Ramos (cell line): ENCODE results near the gene GLRB.
"Not testable (repeated sequence)": the region's sequence is repeated elsewhere in the genome, so short reads cannot be mapped to it uniquely, and the experiment has no call there.

Experiments used
- in situ Hi-C: fragments of 300-500 bp; cut with MboI; formaldehyde crosslinking; loops from one replicate; pipeline ENCODE4 v1.14.3; 2022; ENCODE audit warnings: low sequenced_read_pairs; ENCODE audit not compliant: unreplicated experiment

GLRB gene

GRCh38 chr4:157075811-157076577 lies at the start of gene GLRB:
GLRB (plus strand) TSS chr4:157076150; CDS start chr4:157078025, 1,875 bp downstream.
- in situ Hi-C loops = no loop called here

- in situ Hi-C loops = no loop called here
These were observed 40.5 kb upstream of the GLRB start for GRCh38 chr4:157035471-157035870.

GRCh38 chr4:157040405-157040804 lies 35.5 kb upstream of the GLRB start:
- in situ Hi-C loops = no loop called here

GRCh38 chr4:157043131-157043530 lies 32.8 kb upstream of the GLRB start:
- in situ Hi-C loops = no loop called here

GRCh38 chr4:157045507-157046127 lies 30.3 kb upstream of the GLRB start:
- in situ Hi-C loops = no loop called here

GRCh38 chr4:157048248-157048647 lies 27.7 kb upstream of the GLRB start:
- in situ Hi-C loops = no loop called here

GRCh38 chr4:157050561-157050960 lies 25.4 kb upstream of the GLRB start:
- in situ Hi-C loops = no loop called here

GRCh38 chr4:157052429-157053040 lies 23.4 kb upstream of the GLRB start:
- in situ Hi-C loops = no loop called here

- in situ Hi-C loops = no loop called here
These were observed 18.7 kb upstream of the GLRB start for GRCh38 chr4:157057218-157057617.

- in situ Hi-C loops = not testable (repeated sequence)
These were observed 17.1 kb upstream of the GLRB start for GRCh38 chr4:157058899-157059298.

- in situ Hi-C loops = no loop called here
These were observed 3.9 kb upstream of the GLRB start for GRCh38 chr4:157072002-157072401.

GRCh38 chr4:157075401-157075800 lies 549 bp upstream of the GLRB start:
- in situ Hi-C loops = no loop called here

GRCh38 chr4:157076578-157076947 lies 613 bp downstream of the GLRB start:
- in situ Hi-C loops = no loop called here

- in situ Hi-C loops = no loop called here
These were observed 3.5 kb downstream of the GLRB start for GRCh38 chr4:157079441-157079840.

- in situ Hi-C loops = no loop called here
These were observed 4.7 kb downstream of the GLRB start for GRCh38 chr4:157080605-157081004.

GRCh38 chr4:157095716-157096115 lies 19.8 kb downstream of the GLRB start:
- in situ Hi-C loops = no loop called here

GRCh38 chr4:157096439-157096838 lies 20.5 kb downstream of the GLRB start:
- in situ Hi-C loops = no loop called here

- in situ Hi-C loops = no loop called here
These were observed 23.6 kb downstream of the GLRB start for GRCh38 chr4:157099506-157099905.

GRCh38 chr4:157104541-157104940 lies 28.6 kb downstream of the GLRB start:
- in situ Hi-C loops = no loop called here

- in situ Hi-C loops = no loop called here
These were observed 38.7 kb downstream of the GLRB start for GRCh38 chr4:157114671-157115070.

- in situ Hi-C loops = no loop called here
These were observed 39.8 kb downstream of the GLRB start for GRCh38 chr4:157115613-157116335.
